Peyer's patch (tissue), 4 donors: ENCODE results near the gene CHRNB4.

ENCODE experiments used
- POLR2A ChIP-seq, 2 donors: fragments of 450-650 bp; IDR thresholded peaks; one replicate each; pipeline ENCODE4 v1.5.1; 2017; ENCODE audit warnings: antibody characterized with exemption in 2 of 2, mild to moderate bottlenecking in 2 of 2, moderate library complexity in 2 of 2
- TF ChIP-seq, protein P1 (sequence below), 6 experiments: fragments of 450-650 bp in 4 of 6; fragments of 200-600 bp in 2 of 6; sonication (generic) in 1 of 6; IDR thresholded peaks; one replicate each; pipeline ENCODE4 v1.5.1; 2017 to 2019; ENCODE audit warnings: antibody characterized with exemption in 6 of 6, mild to moderate bottlenecking in 3 of 6, moderate library complexity in 1 of 6

GRCh38 chr15:78598348-78598747 lies 42.7 kb downstream of the CHRNB4 start:
- TF ChIP-seq, protein P1, sequence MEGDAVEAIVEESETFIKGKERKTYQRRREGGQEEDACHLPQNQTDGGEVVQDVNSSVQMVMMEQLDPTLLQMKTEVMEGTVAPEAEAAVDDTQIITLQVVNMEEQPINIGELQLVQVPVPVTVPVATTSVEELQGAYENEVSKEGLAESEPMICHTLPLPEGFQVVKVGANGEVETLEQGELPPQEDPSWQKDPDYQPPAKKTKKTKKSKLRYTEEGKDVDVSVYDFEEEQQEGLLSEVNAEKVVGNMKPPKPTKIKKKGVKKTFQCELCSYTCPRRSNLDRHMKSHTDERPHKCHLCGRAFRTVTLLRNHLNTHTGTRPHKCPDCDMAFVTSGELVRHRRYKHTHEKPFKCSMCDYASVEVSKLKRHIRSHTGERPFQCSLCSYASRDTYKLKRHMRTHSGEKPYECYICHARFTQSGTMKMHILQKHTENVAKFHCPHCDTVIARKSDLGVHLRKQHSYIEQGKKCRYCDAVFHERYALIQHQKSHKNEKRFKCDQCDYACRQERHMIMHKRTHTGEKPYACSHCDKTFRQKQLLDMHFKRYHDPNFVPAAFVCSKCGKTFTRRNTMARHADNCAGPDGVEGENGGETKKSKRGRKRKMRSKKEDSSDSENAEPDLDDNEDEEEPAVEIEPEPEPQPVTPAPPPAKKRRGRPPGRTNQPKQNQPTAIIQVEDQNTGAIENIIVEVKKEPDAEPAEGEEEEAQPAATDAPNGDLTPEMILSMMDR (IDR thresholded peaks at IDR 0.05): no peak
- no peak for TF ChIP-seq POLR2A (IDR thresholded peaks at IDR 0.05)
